ENCODE measurements around the gene NTRK2. TPM values are rescaled to one million over a fixed set of nuclear protein-coding genes. Genes with fewer than 3 reads are reported as not detected.

NTRK2 gene
- total and polyA plus RNA-seq, 2 experiments from 2014 or later = 0.03 TPM; not detected in 1

- Histone ChIP-seq H3F3A (replicated peaks; ENCODE audit: low read depth) (no peaks in the 10 kb centered on the region), H3K4me3 (no peak overlapping the region), H3K27ac (ENCODE audit: low read depth) (no peak overlapping the region), H3K79me2 (replicated peaks; ENCODE audit: insufficient read depth) (no peaks in the 10 kb centered on the region), H4K20me1 (replicated peaks; ENCODE audit: insufficient read depth) (no peaks in the 10 kb centered on the region), H3K4me1 (ENCODE audit: insufficient read depth) (no peaks in the 10 kb centered on the region), H3K36me3 (ENCODE audit: insufficient read depth) (no peaks in the 10 kb centered on the region), H3K4me2 (no peak overlapping the region), H3K27me3 (ENCODE audit: insufficient read depth) (no peaks in the 10 kb centered on the region), H3K9me2 (ENCODE audit: insufficient read depth) (peaks cover 5% of the 10 kb centered on the region), H2AFZ (no peak overlapping the region)
- H3K27ac Mint-ChIP-seq = no peak overlapping the region
- no peak overlapping the region for H3K4me3 Mint-ChIP-seq
- no peaks in the 10 kb centered on the region for H3K4me1 Mint-ChIP-seq
- TF ChIP-seq EZH2 (IDR thresholded peaks at IDR 0.05; ENCODE audit: low read depth, unreplicated experiment) (no peak), REST (IDR thresholded peaks at IDR 0.05; ENCODE audit: unreplicated experiment) (no peak), POLR2AphosphoS5 (IDR thresholded peaks at IDR 0.05; ENCODE audit: low read depth) (no peak), EZH2phosphoT487 (IDR thresholded peaks at IDR 0.05; ENCODE audit: unreplicated experiment) (no peak), ZNF114 (CRISPR knock-in tag; IDR thresholded peaks at IDR 0.05) (no peak), STAT1 (IDR thresholded peaks at IDR 0.05; ENCODE audit: unreplicated experiment) (no peak), JUNB (IDR thresholded peaks at IDR 0.05; ENCODE audit: unreplicated experiment) (no peak), NANOG (IDR thresholded peaks at IDR 0.05; ENCODE audit: borderline replicate concordance) (no peak), ETS1 (IDR thresholded peaks at IDR 0.05) (no peak), ZNF331 (CRISPR knock-in tag; IDR thresholded peaks at IDR 0.05; ENCODE audit: low read depth) (no peak), CREB1 (CRISPR knock-in tag; IDR thresholded peaks at IDR 0.05; ENCODE audit: low read depth) (no peak)
- TF ChIP-seq, protein P1, sequence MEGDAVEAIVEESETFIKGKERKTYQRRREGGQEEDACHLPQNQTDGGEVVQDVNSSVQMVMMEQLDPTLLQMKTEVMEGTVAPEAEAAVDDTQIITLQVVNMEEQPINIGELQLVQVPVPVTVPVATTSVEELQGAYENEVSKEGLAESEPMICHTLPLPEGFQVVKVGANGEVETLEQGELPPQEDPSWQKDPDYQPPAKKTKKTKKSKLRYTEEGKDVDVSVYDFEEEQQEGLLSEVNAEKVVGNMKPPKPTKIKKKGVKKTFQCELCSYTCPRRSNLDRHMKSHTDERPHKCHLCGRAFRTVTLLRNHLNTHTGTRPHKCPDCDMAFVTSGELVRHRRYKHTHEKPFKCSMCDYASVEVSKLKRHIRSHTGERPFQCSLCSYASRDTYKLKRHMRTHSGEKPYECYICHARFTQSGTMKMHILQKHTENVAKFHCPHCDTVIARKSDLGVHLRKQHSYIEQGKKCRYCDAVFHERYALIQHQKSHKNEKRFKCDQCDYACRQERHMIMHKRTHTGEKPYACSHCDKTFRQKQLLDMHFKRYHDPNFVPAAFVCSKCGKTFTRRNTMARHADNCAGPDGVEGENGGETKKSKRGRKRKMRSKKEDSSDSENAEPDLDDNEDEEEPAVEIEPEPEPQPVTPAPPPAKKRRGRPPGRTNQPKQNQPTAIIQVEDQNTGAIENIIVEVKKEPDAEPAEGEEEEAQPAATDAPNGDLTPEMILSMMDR (conservative IDR thresholded peaks at IDR 0.05; ENCODE audit: low read depth in 2 of 2) = no peak
- TF ChIP-seq, protein P2, sequence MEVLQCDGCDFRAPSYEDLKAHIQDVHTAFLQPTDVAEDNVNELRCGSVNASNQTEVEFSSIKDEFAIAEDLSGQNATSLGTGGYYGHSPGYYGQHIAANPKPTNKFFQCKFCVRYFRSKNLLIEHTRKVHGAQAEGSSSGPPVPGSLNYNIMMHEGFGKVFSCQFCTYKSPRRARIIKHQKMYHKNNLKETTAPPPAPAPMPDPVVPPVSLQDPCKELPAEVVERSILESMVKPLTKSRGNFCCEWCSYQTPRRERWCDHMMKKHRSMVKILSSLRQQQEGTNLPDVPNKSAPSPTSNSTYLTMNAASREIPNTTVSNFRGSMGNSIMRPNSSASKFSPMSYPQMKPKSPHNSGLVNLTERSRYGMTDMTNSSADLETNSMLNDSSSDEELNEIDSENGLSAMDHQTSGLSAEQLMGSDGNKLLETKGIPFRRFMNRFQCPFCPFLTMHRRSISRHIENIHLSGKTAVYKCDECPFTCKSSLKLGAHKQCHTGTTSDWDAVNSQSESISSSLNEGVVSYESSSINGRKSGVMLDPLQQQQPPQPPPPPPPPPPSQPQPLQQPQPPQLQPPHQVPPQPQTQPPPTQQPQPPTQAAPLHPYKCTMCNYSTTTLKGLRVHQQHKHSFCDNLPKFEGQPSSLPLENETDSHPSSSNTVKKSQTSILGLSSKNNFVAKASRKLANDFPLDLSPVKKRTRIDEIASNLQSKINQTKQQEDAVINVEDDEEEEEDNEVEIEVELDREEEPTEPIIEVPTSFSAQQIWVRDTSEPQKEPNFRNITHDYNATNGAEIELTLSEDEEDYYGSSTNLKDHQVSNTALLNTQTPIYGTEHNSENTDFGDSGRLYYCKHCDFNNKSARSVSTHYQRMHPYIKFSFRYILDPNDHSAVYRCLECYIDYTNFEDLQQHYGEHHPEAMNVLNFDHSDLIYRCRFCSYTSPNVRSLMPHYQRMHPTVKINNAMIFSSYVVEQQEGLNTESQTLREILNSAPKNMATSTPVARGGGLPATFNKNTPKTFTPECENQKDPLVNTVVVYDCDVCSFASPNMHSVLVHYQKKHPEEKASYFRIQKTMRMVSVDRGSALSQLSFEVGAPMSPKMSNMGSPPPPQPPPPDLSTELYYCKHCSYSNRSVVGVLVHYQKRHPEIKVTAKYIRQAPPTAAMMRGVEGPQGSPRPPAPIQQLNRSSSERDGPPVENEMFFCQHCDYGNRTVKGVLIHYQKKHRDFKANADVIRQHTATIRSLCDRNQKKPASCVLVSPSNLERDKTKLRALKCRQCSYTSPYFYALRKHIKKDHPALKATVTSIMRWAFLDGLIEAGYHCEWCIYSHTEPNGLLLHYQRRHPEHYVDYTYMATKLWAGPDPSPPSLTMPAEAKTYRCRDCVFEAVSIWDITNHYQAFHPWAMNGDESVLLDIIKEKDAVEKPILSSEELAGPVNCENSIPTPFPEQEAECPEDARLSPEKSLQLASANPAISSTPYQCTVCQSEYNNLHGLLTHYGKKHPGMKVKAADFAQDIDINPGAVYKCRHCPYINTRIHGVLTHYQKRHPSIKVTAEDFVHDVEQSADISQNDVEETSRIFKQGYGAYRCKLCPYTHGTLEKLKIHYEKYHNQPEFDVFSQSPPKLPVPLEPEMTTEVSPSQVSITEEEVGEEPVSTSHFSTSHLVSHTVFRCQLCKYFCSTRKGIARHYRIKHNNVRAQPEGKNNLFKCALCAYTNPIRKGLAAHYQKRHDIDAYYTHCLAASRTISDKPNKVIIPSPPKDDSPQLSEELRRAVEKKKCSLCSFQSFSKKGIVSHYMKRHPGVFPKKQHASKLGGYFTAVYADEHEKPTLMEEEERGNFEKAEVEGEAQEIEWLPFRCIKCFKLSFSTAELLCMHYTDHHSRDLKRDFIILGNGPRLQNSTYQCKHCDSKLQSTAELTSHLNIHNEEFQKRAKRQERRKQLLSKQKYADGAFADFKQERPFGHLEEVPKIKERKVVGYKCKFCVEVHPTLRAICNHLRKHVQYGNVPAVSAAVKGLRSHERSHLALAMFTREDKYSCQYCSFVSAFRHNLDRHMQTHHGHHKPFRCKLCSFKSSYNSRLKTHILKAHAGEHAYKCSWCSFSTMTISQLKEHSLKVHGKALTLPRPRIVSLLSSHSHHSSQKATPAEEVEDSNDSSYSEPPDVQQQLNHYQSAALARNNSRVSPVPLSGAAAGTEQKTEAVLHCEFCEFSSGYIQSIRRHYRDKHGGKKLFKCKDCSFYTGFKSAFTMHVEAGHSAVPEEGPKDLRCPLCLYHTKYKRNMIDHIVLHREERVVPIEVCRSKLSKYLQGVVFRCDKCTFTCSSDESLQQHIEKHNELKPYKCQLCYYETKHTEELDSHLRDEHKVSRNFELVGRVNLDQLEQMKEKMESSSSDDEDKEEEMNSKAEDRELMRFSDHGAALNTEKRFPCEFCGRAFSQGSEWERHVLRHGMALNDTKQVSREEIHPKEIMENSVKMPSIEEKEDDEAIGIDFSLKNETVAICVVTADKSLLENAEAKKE (CRISPR knock-in tag; IDR thresholded peaks at IDR 0.05) = no peak
- no peaks in the 10 kb centered on the region for H3K9me3 Mint-ChIP-seq
- peaks cover 5% of the 10 kb centered on the region for H3K27me3 Mint-ChIP-seq (ENCODE audit: insufficient read depth, low read depth, poor library complexity)
- DNase-seq (ENCODE audit: low spot score) (no peak), ATAC-seq (no peak)
- H3K36me3 Mint-ChIP-seq (ENCODE audit: low read depth) = no peaks in the 10 kb centered on the region
Measured at GRCh38 chr9:84804951-84805694, 135.6 kb downstream of the NTRK2 start.

All from GM23338 (cell line).